GM12878 (cell line): ENCODE measurements around the gene ZBED2. TPM values are rescaled to one million over a fixed set of nuclear protein-coding genes. Genes with fewer than 3 reads are reported as not detected.

Experiments
- ATAC-seq: fragments of 200-7000 bp; cut with Tn5 transposase; 3 replicates; pipeline ENCODE4 v1.9.1; 2020; ENCODE audit warnings: mild to moderate bottlenecking, moderate library complexity
- BruUV-seq: library from RNA; stranded (reverse); fragments of 400-500 nt; replicated peaks from 2 replicates; lab custom pipeline; 2021; lab: Mats Ljungman, UMichigan
- CTCF ChIA-PET: fragments of 300-600 bp; sonication (Branson Sonifier 250); formaldehyde crosslinking; extraction: SDS; loops from one replicate; lab custom pipeline; 2021; ENCODE audit warnings: inconsistent platforms; lab: Yijun Ruan, JAX
- POLR2A ChIA-PET: fragments of 350-600 bp; formaldehyde crosslinking; extraction: SDS; loops from one replicate; lab custom pipeline; 2021; ENCODE audit warnings: inconsistent platforms; lab: Charles Lee
- RAD21 ChIA-PET: fragments of 300-600 bp; sonication (Branson Sonifier 250); formaldehyde crosslinking; loops from one replicate; lab custom pipeline; 2023; ENCODE audit warnings: antibody characterized with exemption; ENCODE audit not compliant: unreplicated experiment; lab: Charles Lee
- SMC1A ChIA-PET: fragments of 300-600 bp; sonication (Branson Sonifier 250); formaldehyde crosslinking; loops from one replicate; lab custom pipeline; 2023; ENCODE audit not compliant: unreplicated experiment, uncharacterized antibody; lab: Charles Lee
- DNase-seq: peaks from one replicate; pipeline ENCODE4 v3.0.0-alpha.2; 2011; ENCODE audit warnings: low read depth, low spot score
- FAIRE-seq: peaks from 3 replicates; lab custom pipeline; 2011; peaks lifted over from hg19 to GRCh38; lab: Jason Lieb, UNC
- H2AFZ ChIP-seq: 2 replicates; pipeline ENCODE4 v1.6.0; 2011; ENCODE audit warnings: low read depth, low read length, control low read depth; ENCODE audit not compliant: control insufficient read depth
- H3K27ac ChIP-seq: 2 replicates; pipeline ENCODE4 v1.5.1; 2011; ENCODE audit warnings: control low read depth; ENCODE audit not compliant: control insufficient read depth, insufficient read depth
- H3K27me3 ChIP-seq, 2 experiments: replicated peaks in 1 of 2; 2 replicates each; pipeline versions ENCODE4 v1.6.0 to v1.6.1; 2011; ENCODE audit warnings: low read length in 1 of 2; ENCODE audit not compliant: control insufficient read depth in 2 of 2, insufficient read depth in 2 of 2
- H3K36me3 ChIP-seq, 2 experiments: 2 replicates each; pipeline ENCODE4 v1.5.1; 2011; ENCODE audit warnings: low read length in 1 of 2; ENCODE audit not compliant: control insufficient read depth in 2 of 2, insufficient read depth in 2 of 2
- H3K4me1 ChIP-seq: 2 replicates; pipeline ENCODE4 v1.6.1; 2011; ENCODE audit warnings: mild to moderate bottlenecking, low read length, moderate library complexity, mixed read lengths; ENCODE audit not compliant: control insufficient read depth, insufficient read depth
- H3K4me2 ChIP-seq: 2 replicates; pipeline ENCODE4 v1.6.0; 2011; ENCODE audit warnings: control low read depth; ENCODE audit not compliant: control insufficient read depth, insufficient read depth
- H3K4me3 ChIP-seq: fragments of 200-600 bp; sonication (generic); 2 replicates; pipeline ENCODE4 v1.5.1; 2016
- H3K79me2 ChIP-seq: 2 replicates; pipeline ENCODE4 v1.6.0; 2011; ENCODE audit warnings: low read length; ENCODE audit not compliant: control insufficient read depth, insufficient read depth
- H3K9ac ChIP-seq: 2 replicates; pipeline ENCODE4 v1.8.0; 2011; ENCODE audit warnings: low read length, control low read depth, mixed read lengths; ENCODE audit not compliant: control insufficient read depth, insufficient read depth
- H3K9me3 ChIP-seq: replicated peaks from 3 replicates; pipeline ENCODE4 v1.5.1; 2011; ENCODE audit warnings: mild to moderate bottlenecking, low read length; ENCODE audit not compliant: control insufficient read depth, insufficient read depth
- H4K20me1 ChIP-seq: 2 replicates; pipeline ENCODE4 v1.6.0; 2011; ENCODE audit not compliant: control insufficient read depth, insufficient read depth
- BHLHE40 ChIP-seq, 2 experiments: fragments of 450-650 bp in 1 of 2; IDR thresholded peaks; 2 replicates each; pipeline ENCODE4 v1.6.1; 2011 to 2017; ENCODE audit warnings: low read depth in 2 of 2, borderline replicate concordance in 1 of 2, improper control_type of control experiment in 1 of 2, low read length in 1 of 2, mild to moderate bottlenecking in 1 of 2
- CEBPZ ChIP-seq: fragments of 150-350 bp; IDR thresholded peaks from 2 replicates; pipeline ENCODE4 v1.6.1; 2016; ENCODE audit warnings: low read depth, low read length
- HDAC2 ChIP-seq: fragments of 200-600 bp; sonication (generic); IDR thresholded peaks from 2 replicates; pipeline ENCODE4 v1.6.1; 2017
- IKZF2 ChIP-seq, 2 experiments: fragments of 450-650 bp; IDR thresholded peaks; 2 replicates each; pipeline ENCODE4 v1.6.1; 2017; ENCODE audit warnings: mild to moderate bottlenecking in 2 of 2, moderate library complexity in 2 of 2
- KLF5 ChIP-seq: fragments of 450-650 bp; IDR thresholded peaks from 2 replicates; pipeline ENCODE4 v1.6.1; 2014; ENCODE audit warnings: mild to moderate bottlenecking; ENCODE audit not compliant: partially characterized antibody
- MEF2B ChIP-seq: fragments of 450-650 bp; IDR thresholded peaks from 2 replicates; pipeline ENCODE4 v1.6.1; 2018; ENCODE audit warnings: mild to moderate bottlenecking, moderate library complexity; ENCODE audit not compliant: partially characterized antibody, poor library complexity, severe bottlenecking
- NFXL1 ChIP-seq: fragments of 450-650 bp; IDR thresholded peaks from 2 replicates; pipeline ENCODE4 v1.6.1; 2017; ENCODE audit warnings: antibody characterized with exemption, mild to moderate bottlenecking, borderline replicate concordance
- WGBS: methylation state at CpG from one replicate; pipeline ENCODE4 v1.1.6; 2016; ENCODE audit warnings: low lambda C conversion rate; ENCODE audit not compliant: insufficient replicate concordance, insufficient coverage; ENCODE audit errors: missing lambda C conversion rate; 5-methylcytosine and 5-hydroxymethylcytosine counted together
- in situ Hi-C: fragments of 300-500 bp; cut with MboI; formaldehyde crosslinking; loops from 9 replicates; pipeline ENCODE4 v1.14.3; 2018; ENCODE audit warnings: mixed read lengths
- intact Hi-C: fragments of 100-400 bp; cut with micrococcal nuclease; formaldehyde crosslinking; loops from one replicate; pipeline ENCODE4 v1.14.2; 2022; ENCODE audit not compliant: unreplicated experiment
- polyA plus RNA-seq, 11 experiments: library from polyadenylated mRNA; depleted of rRNA in 4 of 11; unstranded in 6 of 11; stranded (reverse) in 5 of 11; fragments of >200 nt; fragmentation: Nextera tagmentation in 4 of 11; fragmentation: Illumina TruSeq in 1 of 11; extraction: Ambion mirVana in 4 of 11; extraction: Trizol in 1 of 11; gene quantifications; 1 replicate in 1 of 11; 2 replicates in 10 of 11; pipeline versions ENCODE4 v1.2.1 to v1.2.3, GENCODE V29; 2011 to 2016; ENCODE audit warnings: inconsistent platforms in 2 of 11, missing spikeins in 2 of 11, low read depth in 1 of 11
- total RNA-seq, 4 experiments: library from RNA; depleted of rRNA in 3 of 4; stranded (reverse); fragments of >200 nt in 3 of 4; fragmentation: Illumina TruSeq in 1 of 4; extraction: Trizol in 1 of 4; gene quantifications; 2 replicates each; pipeline versions ENCODE4 v1.2.1 to v1.2.3, GENCODE V29; 2013 to 2021
- TF ChIP-seq, protein P1 (sequence below): IDR thresholded peaks from 2 replicates; pipeline ENCODE4 v1.6.1; 2012; ENCODE audit warnings: low read depth, low read length, improper control_type of control experiment

The ZBED2 gene
- total and polyA plus RNA-seq, 10 of the 15 experiments (the other 5 are each of a cell fraction or from before 2014, with no cell fraction given), result 0.02 to 0.24 (median 0.08) TPM; not detected in 3

GRCh38 chr3:111590143-111590491 is 5.0 kb downstream of the ZBED2 start:
- Histone ChIP-seq H3K4me2 (no peak overlapping the region), H3K79me2 (no peaks in the 10 kb centered on the region), H3K27ac (no peak overlapping the region), H3K4me1 (no peaks in the 10 kb centered on the region), H2AFZ (no peak overlapping the region), H3K9me3 (no peaks in the 10 kb centered on the region), H3K27me3 (no peaks in the 10 kb centered on the region), H4K20me1 (no peaks in the 10 kb centered on the region), H3K36me3 (no peaks in the 10 kb centered on the region), H3K9ac (no peak overlapping the region), H3K4me3 (no peak overlapping the region)
- FAIRE-seq (no peak), ATAC-seq (no peak), DNase-seq (no peak)
- ChIA-PET RAD21 (interaction anchor here (2.2 kb wide), 1 partner anchor 12 kb away, joined by 12 read pairs; no protein-coding TSS in a partner anchor), CTCF (interaction anchor here (0.7 to 2.4 kb wide), 5 partner anchors 12 to 51 kb away, joined by 3 to 10 read pairs (median 4); no protein-coding TSS in a partner anchor), SMC1A (interaction anchor here (0.9 to 3.2 kb wide), 6 partner anchors 10 to 50 kb away, joined by 3 to 19 read pairs (median 4); no protein-coding TSS in a partner anchor), POLR2A (interaction anchor here (1.4 kb wide), 1 partner anchor 29 kb away, joined by 4 read pairs; no protein-coding TSS in a partner anchor)
- WGBS, result 60% methylated on average over 1 of the region's 1 CpG
- in situ Hi-C loops, result no loop called here
- intact Hi-C loops, result no loop called here
- BruUV-seq, result no TSS peak
- TF ChIP-seq KLF5 (no peak), MEF2B (peak; percentile 12)

GRCh38 chr3:111589303-111590142 is 5.6 kb downstream of the ZBED2 start:
- H3K27me3 ChIP-seq, result no peaks in the 10 kb centered on the region
- H3K4me1 ChIP-seq, result no peaks in the 10 kb centered on the region
- H3K36me3 ChIP-seq, result no peaks in the 10 kb centered on the region
- no peak overlapping the region for H3K9ac ChIP-seq
- H3K4me3 ChIP-seq, result no peak overlapping the region
- ChIA-PET POLR2A (interaction anchor here (1.4 kb wide), 1 partner anchor 29 kb away, joined by 4 read pairs; no protein-coding TSS in a partner anchor), SMC1A (interaction anchor here (0.9 to 3.2 kb wide), 6 partner anchors 11 to 51 kb away, joined by 3 to 19 read pairs (median 4); no protein-coding TSS in a partner anchor), RAD21 (interaction anchor here (2.2 kb wide), 1 partner anchor 11 kb away, joined by 12 read pairs; no protein-coding TSS in a partner anchor), CTCF (interaction anchor here (0.7 to 2.4 kb wide), 6 partner anchors 11 to 51 kb away, joined by 3 to 10 read pairs (median 4); no protein-coding TSS in a partner anchor)
- no peaks in the 10 kb centered on the region for H3K9me3 ChIP-seq
- FAIRE-seq, result no peak
- H2AFZ ChIP-seq, result no peak overlapping the region
- intact Hi-C loops, result no loop called here
- no peak for DNase-seq
- H3K27ac ChIP-seq, result no peak overlapping the region
- BruUV-seq, result no TSS peak
- in situ Hi-C loops, result no loop called here
- no peak for ATAC-seq
- no peak overlapping the region for H3K4me2 ChIP-seq
- no peaks in the 10 kb centered on the region for H3K79me2 ChIP-seq
- H4K20me1 ChIP-seq, result no peaks in the 10 kb centered on the region
- WGBS, result 59% methylated on average over 2 of the region's 2 CpGs
- TF ChIP-seq IKZF2 (IDR thresholded peaks at IDR 0.05) (no peak), BHLHE40 (IDR thresholded peaks at IDR 0.05; ENCODE audit: borderline replicate concordance in 1 of 2, low read depth in 2 of 2, low read length in 1 of 2) (no peak), HDAC2 (no peak), NFXL1 (no peak), CEBPZ (no peak)
- TF ChIP-seq, protein P1, sequence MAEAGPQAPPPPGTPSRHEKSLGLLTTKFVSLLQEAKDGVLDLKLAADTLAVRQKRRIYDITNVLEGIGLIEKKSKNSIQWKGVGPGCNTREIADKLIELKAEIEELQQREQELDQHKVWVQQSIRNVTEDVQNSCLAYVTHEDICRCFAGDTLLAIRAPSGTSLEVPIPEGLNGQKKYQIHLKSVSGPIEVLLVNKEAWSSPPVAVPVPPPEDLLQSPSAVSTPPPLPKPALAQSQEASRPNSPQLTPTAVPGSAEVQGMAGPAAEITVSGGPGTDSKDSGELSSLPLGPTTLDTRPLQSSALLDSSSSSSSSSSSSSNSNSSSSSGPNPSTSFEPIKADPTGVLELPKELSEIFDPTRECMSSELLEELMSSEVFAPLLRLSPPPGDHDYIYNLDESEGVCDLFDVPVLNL, result no peak
